Fibroblast of upper back skin (primary cell): ENCODE data around the gene PTPRM.

Experiments used
- DNase-seq: peaks from one replicate; pipeline ENCODE4 v3.0.0-alpha.2; 2013

PTPRM gene

GRCh38 chr18:7600528-7601245 is 33.6 kb downstream of the PTPRM start:
- no peak for DNase-seq

GRCh38 chr18:7601246-7601615 is 34.1 kb downstream of the PTPRM start:
- peak; percentile 86 for DNase-seq

DNA sequence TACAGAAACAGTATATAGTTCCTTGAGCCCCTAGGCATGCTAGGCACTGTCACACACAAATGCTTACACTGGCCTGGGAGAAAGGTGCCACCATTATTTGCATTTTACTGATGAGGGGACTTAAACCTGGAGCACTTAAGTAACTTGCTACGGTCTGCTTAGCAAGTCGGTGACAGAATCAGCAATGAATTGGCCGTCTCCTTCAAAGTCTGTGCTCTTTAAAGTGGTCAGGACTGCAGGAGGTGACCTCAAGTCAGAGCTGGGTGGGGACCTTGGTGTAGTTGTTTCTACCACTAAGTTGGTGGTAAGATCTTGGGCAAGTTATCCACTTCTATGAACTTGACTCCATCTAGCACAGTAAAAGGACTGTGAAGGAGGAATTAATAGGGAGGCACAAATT is 34.8 kb downstream of the PTPRM start:
- no peak for DNase-seq

- no peak for DNase-seq
Observed at GRCh38 chr18:7603259-7604000, 36.3 kb downstream of the PTPRM start.

- DNase-seq = no peak
Observed at GRCh38 chr18:7604361-7604760, 37.2 kb downstream of the PTPRM start.

GRCh38 chr18:7605705-7606104 is 38.6 kb downstream of the PTPRM start:
- no peak for DNase-seq

- no peak for DNase-seq
Observed at GRCh38 chr18:7607540-7608173, 40.5 kb downstream of the PTPRM start.

DNA sequence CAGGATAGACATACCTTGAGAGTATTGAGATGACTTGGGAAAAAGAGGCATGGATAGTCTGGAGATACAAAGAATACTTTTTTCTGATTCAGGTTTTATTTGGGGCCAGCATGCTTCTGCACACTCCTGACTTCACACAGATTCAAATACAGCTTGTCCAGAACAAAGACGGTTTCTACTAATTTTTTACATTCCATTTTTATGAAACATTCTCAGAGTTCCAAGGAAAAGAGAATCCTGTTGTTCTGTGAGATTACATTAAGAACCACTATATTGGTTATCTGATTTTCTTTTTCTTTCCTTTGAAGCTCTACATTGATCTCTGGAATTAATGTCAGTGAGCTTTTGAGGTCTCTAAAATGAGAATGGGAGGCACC is 41.0 kb downstream of the PTPRM start:
- DNase-seq = peak; percentile 56

DNA sequence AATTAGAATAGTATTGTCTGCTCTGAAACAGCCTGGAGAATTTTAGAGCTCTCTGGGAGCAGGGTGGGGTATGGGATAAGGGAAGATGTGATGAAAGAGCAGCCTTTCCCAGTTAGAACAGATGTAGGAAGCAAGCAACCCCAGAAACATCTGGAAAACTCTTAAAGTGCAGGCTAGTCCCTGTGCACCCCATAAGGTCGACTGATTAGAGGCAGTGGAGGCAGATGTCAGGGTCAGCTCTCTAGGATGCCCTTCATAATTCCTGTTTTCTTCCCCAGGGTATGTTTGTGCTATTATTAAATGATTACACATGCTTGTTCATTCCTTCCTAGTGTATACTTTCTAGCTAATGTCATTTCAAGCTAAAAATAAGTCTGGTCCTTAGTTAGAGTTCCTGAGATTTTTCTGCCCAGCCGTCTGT is 41.7 kb downstream of the PTPRM start:
- peak; percentile 72 for DNase-seq

GRCh38 chr18:7609617-7610016 is 42.5 kb downstream of the PTPRM start:
- no peak for DNase-seq

GRCh38 chr18:7614042-7614441 is 46.9 kb downstream of the PTPRM start:
- no peak for DNase-seq

- DNase-seq = no peak
Observed at GRCh38 chr18:7615840-7616239, 48.7 kb downstream of the PTPRM start.

DNA sequence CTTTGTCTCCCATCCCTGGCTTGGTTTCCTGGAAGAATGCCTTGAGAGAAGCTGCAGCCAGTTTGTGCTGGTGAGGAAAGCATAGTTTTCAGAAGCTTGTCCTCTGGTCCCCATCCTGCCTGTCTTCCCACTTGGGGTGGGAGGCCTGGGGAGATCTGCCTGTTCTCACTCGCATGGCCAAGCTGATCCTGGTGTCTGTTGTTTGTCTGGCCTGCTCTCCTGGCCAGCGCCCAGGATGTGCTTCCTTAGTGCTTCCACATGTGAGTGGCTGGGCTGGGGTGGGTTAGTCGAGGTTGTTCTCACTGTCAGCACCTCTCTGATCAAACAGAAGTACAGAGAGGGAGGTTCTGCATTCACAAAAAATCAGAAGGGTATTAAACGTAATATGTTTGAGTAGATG is 49.5 kb downstream of the PTPRM start:
- DNase-seq = peak; percentile 91

GRCh38 chr18:7617738-7618422 is 50.8 kb downstream of the PTPRM start:
- DNase-seq = peak; percentile 100

GRCh38 chr18:7618891-7619442 is 51.9 kb downstream of the PTPRM start:
- DNase-seq = peak; percentile 47

DNA sequence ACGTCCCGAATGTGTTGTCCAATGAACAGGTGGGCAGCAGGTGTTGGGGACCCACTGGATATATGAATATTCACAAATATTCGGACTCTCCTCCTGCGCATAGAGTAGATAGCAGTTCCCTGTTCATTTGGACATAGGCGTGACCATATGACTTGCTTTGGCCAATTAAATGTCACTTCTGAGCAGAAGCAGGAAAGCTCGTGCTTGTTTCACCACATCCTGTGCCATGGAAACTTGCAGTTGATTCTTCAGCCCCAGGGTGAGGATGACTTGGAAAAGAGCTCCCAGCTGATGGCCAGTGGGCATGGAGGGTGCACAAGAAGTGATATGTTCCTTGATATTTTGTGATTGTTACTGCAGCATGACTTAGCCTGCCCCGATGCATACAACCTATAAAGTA is 52.6 kb downstream of the PTPRM start:
- DNase-seq = peak; percentile 31

GRCh38 chr18:7622721-7623120 is 55.6 kb downstream of the PTPRM start:
- no peak for DNase-seq

DNA sequence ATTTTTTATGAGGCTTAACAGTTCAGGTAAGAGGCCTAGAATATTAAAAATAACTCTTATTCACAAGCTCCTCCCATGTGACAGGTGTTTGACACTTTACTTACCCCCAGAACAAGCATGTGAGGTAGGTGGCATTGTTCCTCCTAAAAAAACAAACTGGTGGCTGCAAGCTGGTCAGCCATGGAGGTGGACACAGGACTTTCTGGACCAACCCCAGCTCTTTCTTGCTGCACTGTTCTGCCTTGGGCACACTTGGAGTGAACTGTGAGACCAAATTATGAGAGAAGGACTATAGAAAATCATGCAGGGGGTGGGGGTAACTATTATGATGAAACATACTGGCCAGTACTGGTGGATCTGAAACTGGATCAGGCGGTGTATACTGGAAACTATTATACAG is 56.6 kb downstream of the PTPRM start:
- no peak for DNase-seq

- no peak for DNase-seq
Observed at GRCh38 chr18:7624697-7625096, 57.6 kb downstream of the PTPRM start.

GRCh38 chr18:7626175-7626921 is 59.2 kb downstream of the PTPRM start:
- no peak for DNase-seq

DNA sequence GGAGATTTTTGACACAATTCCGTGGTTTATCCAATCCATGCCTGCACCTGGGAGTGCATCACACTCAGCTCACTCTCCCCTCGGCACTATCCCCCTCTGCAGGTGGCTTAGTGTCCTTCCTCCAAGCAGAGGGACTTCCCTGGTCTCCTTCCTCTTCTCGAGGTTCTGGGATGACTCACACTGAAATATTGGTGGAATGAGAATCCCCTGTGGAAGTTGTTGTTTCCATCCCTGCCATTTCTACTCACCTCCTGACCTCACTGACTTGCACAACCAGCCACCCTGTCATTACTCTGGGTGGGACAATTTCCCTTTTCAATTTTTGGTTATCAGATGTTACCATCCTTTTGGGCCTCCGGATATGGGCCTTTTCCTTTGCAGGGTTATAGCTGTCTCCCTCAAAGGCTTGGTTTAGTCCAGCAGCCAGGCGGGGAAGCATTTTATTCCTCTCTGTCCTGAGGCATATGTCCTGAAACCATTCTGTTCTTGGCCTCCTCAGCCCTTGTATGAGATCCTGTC is 59.9 kb downstream of the PTPRM start:
- peak; percentile 83 for DNase-seq

- DNase-seq = no peak
Observed at GRCh38 chr18:7629416-7629815, 62.3 kb downstream of the PTPRM start.
